GM12865 (cell line): ENCODE results near the gene RSRC1.

Source experiments
- DNase-seq: peaks from one replicate; pipeline ENCODE4 v3.0.0; 2010; ENCODE audit warnings: low read depth
- H3K4me3 ChIP-seq: 2 replicates; pipeline ENCODE4 v1.5.1; 2011; ENCODE audit warnings: mild to moderate bottlenecking, low read depth, low read length, control low read depth
- CTCF ChIP-seq: IDR thresholded peaks from 2 replicates; pipeline ENCODE4 v1.5.1; 2011; ENCODE audit warnings: low read length, control low read depth, low read depth, inconsistent platforms; ENCODE audit not compliant: insufficient read depth; ENCODE audit errors: missing control alignments

The RSRC1 gene

GRCh38 chr3:158095111-158095813 lies 14.6 kb upstream of the RSRC1 start:
- peak overlapping the region; percentile 43 for H3K4me3 ChIP-seq
- DNase-seq: peak; percentile 59
- TF ChIP-seq CTCF: no peak

- DNase-seq: no peak
- no peak for TF ChIP-seq CTCF
- peak overlapping the region; percentile 43 for H3K4me3 ChIP-seq
These were observed 13.8 kb upstream of the RSRC1 start for GRCh38 chr3:158095814-158096704.

- no peak for TF ChIP-seq CTCF
- H3K4me3 ChIP-seq: peak overlapping the region; percentile 77
- DNase-seq: no peak
These were observed 12.8 kb upstream of the RSRC1 start for GRCh38 chr3:158097081-158097592.

GRCh38 chr3:158097593-158098308 lies 12.1 kb upstream of the RSRC1 start:
- DNase-seq: peak; percentile 94
- TF ChIP-seq CTCF: no peak
- H3K4me3 ChIP-seq: peak overlapping the region; percentile 77

- TF ChIP-seq CTCF: no peak
- H3K4me3 ChIP-seq: peak overlapping the region; percentile 77
- no peak for DNase-seq
These were observed 11.6 kb upstream of the RSRC1 start for GRCh38 chr3:158098309-158098639.

- DNase-seq: no peak
- TF ChIP-seq CTCF: no peak
- H3K4me3 ChIP-seq: no peak overlapping the region
These were observed 11.0 kb upstream of the RSRC1 start for GRCh38 chr3:158098834-158099424.
